SKM-1 (cell line): Measurements from ENCODE around the gene MVB12A.

Source experiments
- DNase-seq: peaks from one replicate; lab custom pipeline; 2025; ENCODE audit not compliant: unreplicated experiment; lab: John Stamatoyannopoulos, UW

Gene MVB12A

GRCh38 chr19:17404621-17405249, 15.1 kb upstream of the MVB12A start:
- no peak for DNase-seq

GRCh38 chr19:17405250-17406045, 14.4 kb upstream of the MVB12A start, which contains the start of gene BST2:
Gene BST2 (minus strand): TSS chr19:17405630. CDS start chr19:17405575, 55 bp downstream.
- DNase-seq: peak; percentile 76

- DNase-seq: peak; percentile 31
These were observed 13.6 kb upstream of the MVB12A start for GRCh38 chr19:17406046-17406886.

- no peak for DNase-seq
These were observed 13.0 kb upstream of the MVB12A start for GRCh38 chr19:17406887-17407196.

- no peak for DNase-seq
These were observed 9.9 kb upstream of the MVB12A start for GRCh38 chr19:17409990-17410389.

GRCh38 chr19:17411801-17412200, 8.0 kb upstream of the MVB12A start:
- no peak for DNase-seq

- no peak for DNase-seq
These were observed 5.8 kb upstream of the MVB12A start for GRCh38 chr19:17414097-17414496.

- DNase-seq: no peak
These were observed 4.7 kb upstream of the MVB12A start for GRCh38 chr19:17415121-17415520.

- no peak for DNase-seq
These were observed 1.1 kb upstream of the MVB12A start for GRCh38 chr19:17418710-17419109.

GRCh38 chr19:17419154-17419620, 660 bp upstream of the MVB12A start:
- no peak for DNase-seq

GRCh38 chr19:17420475-17420924, 653 bp downstream of the MVB12A start:
- DNase-seq: no peak

- no peak for DNase-seq
These were observed 2.1 kb downstream of the MVB12A start for GRCh38 chr19:17421942-17422341.

- no peak for DNase-seq
These were observed 3.8 kb downstream of the MVB12A start for GRCh38 chr19:17423429-17424208.

- DNase-seq: no peak
These were observed 5.0 kb downstream of the MVB12A start for GRCh38 chr19:17424743-17425365.

GRCh38 chr19:17429641-17430113, 9.8 kb downstream of the MVB12A start:
- DNase-seq: no peak

GRCh38 chr19:17431417-17431816, 11.6 kb downstream of the MVB12A start:
- no peak for DNase-seq

- DNase-seq: no peak
These were observed 15.4 kb downstream of the MVB12A start for GRCh38 chr19:17435218-17435617.

- no peak for DNase-seq
These were observed 16.4 kb downstream of the MVB12A start for GRCh38 chr19:17436094-17436873.

- DNase-seq: no peak
These were observed 17.0 kb downstream of the MVB12A start for GRCh38 chr19:17436874-17437267.
